A172 (cell line): ENCODE measurements around the gene EIF5B. TPM values are rescaled to one million over a fixed set of nuclear protein-coding genes. Genes with fewer than 3 reads are reported as not detected.
"Not testable (repeated sequence)": the region's sequence is repeated elsewhere in the genome, so short reads cannot be mapped to it uniquely, and the experiment has no call there.

Source experiments
- DNase-seq: peaks from one replicate; pipeline ENCODE4 v3.0.0-alpha.2; 2015; ENCODE audit warnings: low spot score
- total RNA-seq: library from RNA; depleted of rRNA; stranded (reverse); fragments of >200 nt; shearing (Covaris generic); gene quantifications from 2 replicates; pipeline ENCODE4 v1.2.3, GENCODE V29; 2014; rRNA removed

The EIF5B gene
- 17.2 and 19.1 TPM in 2 replicates for total RNA-seq

GRCh38 chr2:99337113-99338028 is at the start of gene EIF5B:
Gene EIF5B, plus strand, starts transcription at chr2:99337389. Its CDS starts 166 bp downstream, at chr2:99337555.
- DNase-seq: peak; percentile 92

- no peak for DNase-seq
Observed at GRCh38 chr2:99297994-99298393, 39.2 kb upstream of the EIF5B start.

- DNase-seq: no peak
Observed at GRCh38 chr2:99299580-99299979, 37.6 kb upstream of the EIF5B start.

- DNase-seq: not testable (repeated sequence)
Observed at GRCh38 chr2:99301097-99301496, 36.1 kb upstream of the EIF5B start, which contains the start of gene LYG1. Gene LYG1, minus strand, starts transcription at chr2:99301197. Its CDS starts 5,527 bp downstream, at chr2:99295670.

GRCh38 chr2:99317161-99317872 is 19.9 kb upstream of the EIF5B start:
- no peak for DNase-seq

- DNase-seq: not testable (repeated sequence)
Observed at GRCh38 chr2:99317873-99318200, 19.4 kb upstream of the EIF5B start.

- no peak for DNase-seq
Observed at GRCh38 chr2:99325384-99325783, 11.8 kb upstream of the EIF5B start.

- peak; percentile 99 for DNase-seq
Observed at GRCh38 chr2:99335911-99336803, 1.0 kb upstream of the EIF5B start, which contains the start of gene TXNDC9. Gene TXNDC9, minus strand, starts transcription at chr2:99336333. Its CDS starts 3,123 bp downstream, at chr2:99333210.

GRCh38 chr2:99336804-99337112 is 431 bp upstream of the EIF5B start:
- DNase-seq: no peak

- DNase-seq: no peak
Observed at GRCh38 chr2:99338029-99338585, 918 bp downstream of the EIF5B start.

GRCh38 chr2:99340669-99341236 is 3.6 kb downstream of the EIF5B start:
- DNase-seq: no peak

GRCh38 chr2:99342536-99342935 is 5.3 kb downstream of the EIF5B start:
- no peak for DNase-seq

GRCh38 chr2:99345446-99345845 is 8.3 kb downstream of the EIF5B start:
- DNase-seq: not testable (repeated sequence)

- DNase-seq: no peak
Observed at GRCh38 chr2:99346218-99346617, 9.0 kb downstream of the EIF5B start.

GRCh38 chr2:99348173-99348572 is 11.0 kb downstream of the EIF5B start:
- DNase-seq: no peak

GRCh38 chr2:99350194-99350593 is 13.0 kb downstream of the EIF5B start:
- DNase-seq: no peak

- no peak for DNase-seq
Observed at GRCh38 chr2:99354070-99354469, 16.9 kb downstream of the EIF5B start.

- DNase-seq: not testable (repeated sequence)
Observed at GRCh38 chr2:99354825-99355224, 17.6 kb downstream of the EIF5B start.

- no peak for DNase-seq
Observed at GRCh38 chr2:99356853-99357252, 19.7 kb downstream of the EIF5B start.

GRCh38 chr2:99365661-99366060 is 28.5 kb downstream of the EIF5B start:
- DNase-seq: no peak

- not testable (repeated sequence) for DNase-seq
Observed at GRCh38 chr2:99368854-99369253, 31.7 kb downstream of the EIF5B start.
